ENCODE data around the gene DLGAP1. TPM values are rescaled to one million over a fixed set of nuclear protein-coding genes. Genes with fewer than 3 reads are reported as not detected.

Gene DLGAP1
- total and polyA plus RNA-seq, 2 experiments from 2014 or later = 17.0 to 48.5 TPM

GRCh38 chr18:3923750-3924149 is 531.4 kb downstream of the DLGAP1 start (continued):
- TF ChIP-seq ZNF462 (CRISPR knock-in tag; IDR thresholded peaks at IDR 0.05) = no peak
- TF ChIP-seq STAT1 (IDR thresholded peaks at IDR 0.05; ENCODE audit: unreplicated experiment) = no peak
- TF ChIP-seq EZH2phosphoT487 (IDR thresholded peaks at IDR 0.05; ENCODE audit: unreplicated experiment) = no peak
- no peak for TF ChIP-seq ZNF331 (CRISPR knock-in tag; IDR thresholded peaks at IDR 0.05; ENCODE audit: low read depth)

- Histone ChIP-seq H3K27me3 (ENCODE audit: insufficient read depth) (no peaks in the 10 kb centered on the region), H3K4me3 (no peak overlapping the region), H3K79me2 (replicated peaks; ENCODE audit: insufficient read depth) (no peaks in the 10 kb centered on the region), H3K36me3 (ENCODE audit: insufficient read depth) (no peaks in the 10 kb centered on the region), H3F3A (replicated peaks; ENCODE audit: low read depth) (no peaks in the 10 kb centered on the region), H3K4me1 (ENCODE audit: insufficient read depth) (no peaks in the 10 kb centered on the region), H3K27ac (ENCODE audit: low read depth) (no peak overlapping the region), H3K9me2 (ENCODE audit: insufficient read depth) (no peaks in the 10 kb centered on the region), H3K4me2 (no peak overlapping the region), H4K20me1 (replicated peaks; ENCODE audit: insufficient read depth) (no peaks in the 10 kb centered on the region), H2AFZ (no peak overlapping the region)
- Mint-ChIP-seq H3K27me3 (ENCODE audit: insufficient read depth, low read depth, poor library complexity) (peaks cover 2% of the 10 kb centered on the region), H3K4me1 (peaks cover 11% of the 10 kb centered on the region), H3K27ac (no peak overlapping the region), H3K36me3 (ENCODE audit: low read depth) (no peaks in the 10 kb centered on the region), H3K9me3 (no peaks in the 10 kb centered on the region), H3K4me3 (no peak overlapping the region)
- ATAC-seq = no peak
- DNase-seq (ENCODE audit: low spot score) = no peak
- TF ChIP-seq CTCF (conservative IDR thresholded peaks at IDR 0.05; ENCODE audit: low read depth in 2 of 2) (no peak), EZH2 (IDR thresholded peaks at IDR 0.05; ENCODE audit: low read depth, unreplicated experiment) (no peak), ZNF462 (CRISPR knock-in tag; IDR thresholded peaks at IDR 0.05) (no peak), ZNF331 (CRISPR knock-in tag; IDR thresholded peaks at IDR 0.05; ENCODE audit: low read depth) (no peak), JUNB (IDR thresholded peaks at IDR 0.05; ENCODE audit: unreplicated experiment) (no peak), NANOG (IDR thresholded peaks at IDR 0.05; ENCODE audit: borderline replicate concordance) (no peak)
Measured at GRCh38 chr18:3921826-3922225, 533.3 kb downstream of the DLGAP1 start.

Data from GM23338 (cell line).